Ovary (tissue), 9 donors: ENCODE results near the gene LSR. TPM values are rescaled to one million over a fixed set of nuclear protein-coding genes. Genes with fewer than 3 reads are reported as not detected.

ENCODE experiments used
- DNase-seq, 5 donors: peaks; one replicate each; pipeline ENCODE4 v3.0.0-alpha.2; 2019 to 2020
- H3K27ac ChIP-seq, 2 donors: fragments of 200-600 bp; one replicate each; pipeline versions ENCODE4 v1.5.1 to v1.8.0; 2019 to 2022
- H3K27me3 ChIP-seq: fragments of 200-600 bp; one replicate; pipeline ENCODE4 v1.8.0; 2022
- H3K36me3 ChIP-seq: fragments of 200-600 bp; sonication (generic); one replicate; pipeline ENCODE4 v1.5.1; 2019
- H3K4me1 ChIP-seq: one replicate; pipeline ENCODE4 v1.8.1; 2013; ENCODE audit warnings: mild to moderate bottlenecking, moderate library complexity; ENCODE audit not compliant: insufficient read depth
- H3K4me3 ChIP-seq: fragments of 200-600 bp; sonication (generic); one replicate; pipeline ENCODE4 v1.5.1; 2017
- H3K9me3 ChIP-seq, 2 donors: fragments of 200-600 bp in 1 of 2; sonication (generic) in 1 of 2; one replicate each; pipeline versions ENCODE4 v1.5.1 to v1.8.1; 2013 to 2019; ENCODE audit warnings: mild to moderate bottlenecking in 1 of 2, moderate library complexity in 1 of 2
- CTCF ChIP-seq, 3 donors: fragments of 450-650 bp in 2 of 3; fragments of 200-600 bp in 1 of 3; IDR thresholded peaks; one replicate each; pipeline versions ENCODE4 v1.5.1 to v1.8.0; 2016 to 2022; ENCODE audit warnings: antibody characterized with exemption in 3 of 3, mild to moderate bottlenecking in 1 of 3
- EP300 ChIP-seq: sonication (generic); formaldehyde crosslinking; IDR thresholded peaks from one replicate; pipeline ENCODE4 v1.6.1; 2017; ENCODE audit warnings: antibody characterized with exemption
- POLR2A ChIP-seq: fragments of 450-650 bp; IDR thresholded peaks from one replicate; pipeline ENCODE4 v1.6.1; 2017; ENCODE audit warnings: antibody characterized with exemption, mild to moderate bottlenecking, moderate library complexity
- WGBS, 3 donors: extraction: QIAGEN DNeasy Blood & Tissue Kit in 1 of 3; methylation state at CpG; one replicate each; pipeline versions ENCODE4 v1.1.5 to v1.1.7; 2013 to 2017; 5-methylcytosine and 5-hydroxymethylcytosine counted together
- intact Hi-C, 4 donors: fragments of 100-400 bp; cut with DNase I; formaldehyde crosslinking; loops; one replicate each; pipeline versions ENCODE4 v1.11.0 to v1.15.1; 2022 to 2023
- polyA plus RNA-seq, 2 donors: library from polyadenylated mRNA; stranded (reverse); fragments of 200-250 nt in 1 of 2; fragments of 350-450 nt in 1 of 2; fragmentation: Illumina TruSeq in 1 of 2; extraction: RNeasy Lipid Tissue Mini Kit (QIAGEN cat#74804) in 1 of 2; gene quantifications; one replicate each; pipeline ENCODE4 v1.2.3, GENCODE V29; 2013 to 2014
- total RNA-seq, 7 donors: library from RNA; depleted of rRNA in 2 of 7; stranded (reverse); fragments of >200 nt in 2 of 7; fragmentation: NEBNext Ultra II Directional in 3 of 7; extraction: Animal tissue kit (Norgen Biotek cat#: 25700) in 3 of 7; gene quantifications; one replicate each; pipeline versions ENCODE4 v1.1.0 to v1.2.4, GENCODE V29; 2016 to 2023
- donor health status: DM: no; HTN: no; CAD: no; lungs with moderate emphysema.
- donor health status: DM: no; HTN: no; CAD: no.
- donor health status: Bipolar disorder and iron deficiency.
- donor health status: DM: yes; HTN: yes; CAD: no.
- donor health status: DM: no; HTN: no; CAD: no.
- donor health status: DM: yes; HTN: yes; CAD: no.

LSR gene
- total and polyA plus RNA-seq, 9 donors, result 3.3 to 69.8 (median 12.9) TPM

GRCh38 chr19:35288906-35289305, 40.1 kb downstream of the LSR start:
- no peak overlapping the region for H3K4me3 ChIP-seq
- H3K36me3 ChIP-seq, result no peaks in the 10 kb centered on the region
- H3K9me3 ChIP-seq, result no peaks in the 10 kb centered on the region
- H3K27me3 ChIP-seq, result no peaks in the 10 kb centered on the region
- TF ChIP-seq POLR2A (no peak), EP300 (no peak), CTCF (IDR thresholded peaks at IDR 0.05) (no peak)
- H3K4me1 ChIP-seq, result peaks cover 3% of the 10 kb centered on the region
- 87 to 88% (median 87%) methylated on average over 5 of the region's 5 CpGs for WGBS, 3 donors
- intact Hi-C loops, result no loop called here
- no peak for DNase-seq
- no peak overlapping the region for H3K27ac ChIP-seq

- Histone ChIP-seq H3K4me1 (peaks cover 3% of the 10 kb centered on the region), H3K36me3 (no peaks in the 10 kb centered on the region), H3K4me3 (no peak overlapping the region), H3K27me3 (no peaks in the 10 kb centered on the region), H3K9me3 (no peaks in the 10 kb centered on the region), H3K27ac (no peak overlapping the region)
- 82 to 89% (median 88%) methylated on average over 20 of the region's 20 CpGs for WGBS, 3 donors
- intact Hi-C loops, result no loop called here
- TF ChIP-seq EP300, result no peak
- TF ChIP-seq POLR2A, result no peak
- TF ChIP-seq CTCF (IDR thresholded peaks at IDR 0.05), result no peak
- no peak for DNase-seq
These were observed 41.8 kb downstream of the LSR start for GRCh38 chr19:35290381-35291127.

GRCh38 chr19:35291259-35291658, 42.5 kb downstream of the LSR start:
- DNase-seq, result no peak
- intact Hi-C loops, result no loop called here
- Histone ChIP-seq H3K36me3 (no peaks in the 10 kb centered on the region), H3K9me3 (no peaks in the 10 kb centered on the region), H3K4me1 (no peaks in the 10 kb centered on the region), H3K27me3 (no peaks in the 10 kb centered on the region), H3K27ac (no peak overlapping the region), H3K4me3 (no peak overlapping the region)
- 84 to 92% (median 86%) methylated on average over 6 of the region's 6 CpGs for WGBS, 3 donors
- TF ChIP-seq EP300, result no peak

- no peaks in the 10 kb centered on the region for H3K4me1 ChIP-seq
- no peak within 1 kb of the TSS for H3K4me3 ChIP-seq
- TF ChIP-seq CTCF (IDR thresholded peaks at IDR 0.05) (no peak), POLR2A (no peak), EP300 (no peak)
- no peaks in the 10 kb centered on the region for H3K27me3 ChIP-seq
- intact Hi-C loops, result no loop called here
- no peak for DNase-seq
- WGBS, 3 donors, result 78 to 84% (median 84%) methylated on average over 8 to 12 of the region's 12 CpGs
- no peaks in the 10 kb centered on the region for H3K9me3 ChIP-seq
- H3K36me3 ChIP-seq, result no peaks in the 10 kb centered on the region
- no peak within 1 kb of the TSS for H3K27ac ChIP-seq
These were observed 43.1 kb downstream of the LSR start, which contains the start of gene MAG for GRCh38 chr19:35291916-35292315. TSS of gene MAG (plus strand) at chr19:35292161. CDS start at chr19:35295409, 3,248 bp downstream.
